Esophagus muscularis mucosa (tissue), 3 donors: ENCODE measurements around the gene TRIM9.

ENCODE experiments used
- EP300 ChIP-seq: sonication (generic); formaldehyde crosslinking; IDR thresholded peaks from one replicate; pipeline ENCODE4 v1.6.1; 2017; ENCODE audit warnings: antibody characterized with exemption
- POLR2AphosphoS5 ChIP-seq, 2 donors: sonication (generic); formaldehyde crosslinking; IDR thresholded peaks; one replicate each; pipeline ENCODE4 v1.6.1; 2017; ENCODE audit warnings: antibody characterized with exemption in 2 of 2

DNA sequence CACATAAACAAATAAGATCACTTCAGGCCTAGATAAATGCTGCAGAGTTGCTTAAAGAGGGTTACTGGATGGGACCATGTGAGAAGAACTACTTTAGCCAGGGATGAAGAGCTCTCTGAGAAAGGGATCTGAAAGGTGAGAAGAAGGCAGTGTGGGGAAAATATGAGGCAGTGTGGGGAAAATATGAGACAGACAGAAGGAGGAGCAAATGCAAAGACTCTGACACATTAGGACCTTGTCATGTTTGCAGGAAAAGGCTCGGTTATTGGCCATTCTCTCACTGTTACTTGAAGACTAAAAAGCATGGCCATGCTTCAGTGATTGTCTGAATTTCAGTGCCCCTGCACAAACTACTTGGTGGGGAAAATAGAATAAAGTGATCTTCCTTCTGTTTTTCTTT lies 22.7 kb upstream of the TRIM9 start:
- TF ChIP-seq POLR2AphosphoS5 (IDR thresholded peaks at IDR 0.05) (no peak), EP300 (no peak)
